ENCODE data around the gene UST. TPM values are rescaled to one million over a fixed set of nuclear protein-coding genes. Genes with fewer than 3 reads are reported as not detected.

The UST gene
- polyA plus RNA-seq, 1 donor from 2014 or later = 7.5 TPM

- Histone ChIP-seq H3K9me3 (ENCODE audit: low read length) (no peaks in the 10 kb centered on the region), H3K9me2 (ENCODE audit: insufficient read depth, low read length) (no peaks in the 10 kb centered on the region), H3K27me3 (ENCODE audit: insufficient read depth, low read depth, low read length) (no peaks in the 10 kb centered on the region), H3K27ac (ENCODE audit: low read length) (no peak overlapping the region), H3K79me2 (replicated peaks; ENCODE audit: insufficient read depth, low read length) (no peaks in the 10 kb centered on the region), H4K20me1 (ENCODE audit: insufficient read depth) (no peaks in the 10 kb centered on the region), H3K4me3 (ENCODE audit: low read length) (no peak overlapping the region), H3F3A (ENCODE audit: insufficient read depth, low read length, poor library complexity, severe bottlenecking) (no peaks in the 10 kb centered on the region), H3K4me2 (ENCODE audit: low read length) (no peak overlapping the region), H2AFZ (ENCODE audit: low read depth, low read length) (no peak overlapping the region), H3K9ac (ENCODE audit: low read length) (no peak overlapping the region), H3K36me3 (ENCODE audit: insufficient read depth, low read length) (no peaks in the 10 kb centered on the region)
- TF ChIP-seq SMC3 (conservative IDR thresholded peaks at IDR 0.05; ENCODE audit: poor library complexity) (no peak), MXI1 (conservative IDR thresholded peaks at IDR 0.05; ENCODE audit: poor library complexity, severe bottlenecking) (no peak), RAD21 (conservative IDR thresholded peaks at IDR 0.05) (no peak), EZH2 (IDR thresholded peaks at IDR 0.05; ENCODE audit: borderline replicate concordance, insufficient read depth, low read length, poor library complexity, severe bottlenecking) (no peak), EP300 (conservative IDR thresholded peaks at IDR 0.05; ENCODE audit: poor library complexity, severe bottlenecking) (no peak)
Measured at GRCh38 chr6:148963738-148964137, 216.9 kb downstream of the UST start.

DNA sequence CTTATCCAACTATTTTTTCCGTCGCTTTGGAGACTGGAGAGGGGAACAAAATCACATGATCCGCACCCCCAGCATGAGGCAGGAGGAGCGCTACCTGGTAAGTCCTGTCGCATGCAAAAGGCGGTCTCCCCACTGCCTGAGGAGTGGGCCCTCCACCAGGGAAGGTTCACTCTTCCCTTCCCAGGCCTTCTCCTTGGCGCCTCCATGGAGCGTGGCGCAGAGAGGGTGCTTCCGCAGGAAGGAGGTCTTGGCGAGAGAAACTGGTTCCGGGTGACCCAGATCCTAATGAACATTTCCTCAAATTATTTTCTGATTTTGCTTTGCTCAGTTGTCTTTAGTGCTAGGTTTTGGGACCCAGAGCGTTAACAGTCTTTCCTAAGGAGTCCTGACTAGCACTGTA, 217.6 kb downstream of the UST start:
- H3K4me2 ChIP-seq (ENCODE audit: low read length) = no peak overlapping the region
- H3K27ac ChIP-seq (ENCODE audit: low read length) = no peak overlapping the region

More for the DNA sequence above, 217.6 kb downstream of the UST start:
- Histone ChIP-seq H3K36me3 (ENCODE audit: insufficient read depth, low read length) (no peaks in the 10 kb centered on the region), H3K9ac (ENCODE audit: low read length) (no peak overlapping the region), H4K20me1 (ENCODE audit: insufficient read depth) (no peaks in the 10 kb centered on the region), H3K9me3 (ENCODE audit: low read length) (no peaks in the 10 kb centered on the region), H3F3A (ENCODE audit: insufficient read depth, low read length, poor library complexity, severe bottlenecking) (no peaks in the 10 kb centered on the region), H2AFZ (ENCODE audit: low read depth, low read length) (no peak overlapping the region), H3K79me2 (replicated peaks; ENCODE audit: insufficient read depth, low read length) (no peaks in the 10 kb centered on the region), H3K9me2 (ENCODE audit: insufficient read depth, low read length) (no peaks in the 10 kb centered on the region), H3K4me3 (ENCODE audit: low read length) (no peak overlapping the region), H3K27me3 (ENCODE audit: insufficient read depth, low read depth, low read length) (no peaks in the 10 kb centered on the region)
- TF ChIP-seq SMC3 (conservative IDR thresholded peaks at IDR 0.05; ENCODE audit: poor library complexity) (no peak), RAD21 (conservative IDR thresholded peaks at IDR 0.05) (no peak), EZH2 (IDR thresholded peaks at IDR 0.05; ENCODE audit: borderline replicate concordance, insufficient read depth, low read length, poor library complexity, severe bottlenecking) (no peak), POLR2AphosphoS5 (IDR thresholded peaks at IDR 0.05) (no peak), EP300 (conservative IDR thresholded peaks at IDR 0.05; ENCODE audit: poor library complexity, severe bottlenecking) (no peak), TAF1 (IDR thresholded peaks at IDR 0.05; ENCODE audit: low read depth) (no peak), MXI1 (conservative IDR thresholded peaks at IDR 0.05; ENCODE audit: poor library complexity, severe bottlenecking) (no peak)
- TF ChIP-seq, protein P1, sequence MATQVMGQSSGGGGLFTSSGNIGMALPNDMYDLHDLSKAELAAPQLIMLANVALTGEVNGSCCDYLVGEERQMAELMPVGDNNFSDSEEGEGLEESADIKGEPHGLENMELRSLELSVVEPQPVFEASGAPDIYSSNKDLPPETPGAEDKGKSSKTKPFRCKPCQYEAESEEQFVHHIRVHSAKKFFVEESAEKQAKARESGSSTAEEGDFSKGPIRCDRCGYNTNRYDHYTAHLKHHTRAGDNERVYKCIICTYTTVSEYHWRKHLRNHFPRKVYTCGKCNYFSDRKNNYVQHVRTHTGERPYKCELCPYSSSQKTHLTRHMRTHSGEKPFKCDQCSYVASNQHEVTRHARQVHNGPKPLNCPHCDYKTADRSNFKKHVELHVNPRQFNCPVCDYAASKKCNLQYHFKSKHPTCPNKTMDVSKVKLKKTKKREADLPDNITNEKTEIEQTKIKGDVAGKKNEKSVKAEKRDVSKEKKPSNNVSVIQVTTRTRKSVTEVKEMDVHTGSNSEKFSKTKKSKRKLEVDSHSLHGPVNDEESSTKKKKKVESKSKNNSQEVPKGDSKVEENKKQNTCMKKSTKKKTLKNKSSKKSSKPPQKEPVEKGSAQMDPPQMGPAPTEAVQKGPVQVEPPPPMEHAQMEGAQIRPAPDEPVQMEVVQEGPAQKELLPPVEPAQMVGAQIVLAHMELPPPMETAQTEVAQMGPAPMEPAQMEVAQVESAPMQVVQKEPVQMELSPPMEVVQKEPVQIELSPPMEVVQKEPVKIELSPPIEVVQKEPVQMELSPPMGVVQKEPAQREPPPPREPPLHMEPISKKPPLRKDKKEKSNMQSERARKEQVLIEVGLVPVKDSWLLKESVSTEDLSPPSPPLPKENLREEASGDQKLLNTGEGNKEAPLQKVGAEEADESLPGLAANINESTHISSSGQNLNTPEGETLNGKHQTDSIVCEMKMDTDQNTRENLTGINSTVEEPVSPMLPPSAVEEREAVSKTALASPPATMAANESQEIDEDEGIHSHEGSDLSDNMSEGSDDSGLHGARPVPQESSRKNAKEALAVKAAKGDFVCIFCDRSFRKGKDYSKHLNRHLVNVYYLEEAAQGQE (IDR thresholded peaks at IDR 0.05; ENCODE audit: borderline replicate concordance) = no peak
- TF ChIP-seq, protein P2, sequence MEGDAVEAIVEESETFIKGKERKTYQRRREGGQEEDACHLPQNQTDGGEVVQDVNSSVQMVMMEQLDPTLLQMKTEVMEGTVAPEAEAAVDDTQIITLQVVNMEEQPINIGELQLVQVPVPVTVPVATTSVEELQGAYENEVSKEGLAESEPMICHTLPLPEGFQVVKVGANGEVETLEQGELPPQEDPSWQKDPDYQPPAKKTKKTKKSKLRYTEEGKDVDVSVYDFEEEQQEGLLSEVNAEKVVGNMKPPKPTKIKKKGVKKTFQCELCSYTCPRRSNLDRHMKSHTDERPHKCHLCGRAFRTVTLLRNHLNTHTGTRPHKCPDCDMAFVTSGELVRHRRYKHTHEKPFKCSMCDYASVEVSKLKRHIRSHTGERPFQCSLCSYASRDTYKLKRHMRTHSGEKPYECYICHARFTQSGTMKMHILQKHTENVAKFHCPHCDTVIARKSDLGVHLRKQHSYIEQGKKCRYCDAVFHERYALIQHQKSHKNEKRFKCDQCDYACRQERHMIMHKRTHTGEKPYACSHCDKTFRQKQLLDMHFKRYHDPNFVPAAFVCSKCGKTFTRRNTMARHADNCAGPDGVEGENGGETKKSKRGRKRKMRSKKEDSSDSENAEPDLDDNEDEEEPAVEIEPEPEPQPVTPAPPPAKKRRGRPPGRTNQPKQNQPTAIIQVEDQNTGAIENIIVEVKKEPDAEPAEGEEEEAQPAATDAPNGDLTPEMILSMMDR (IDR thresholded peaks at IDR 0.05; ENCODE audit: poor library complexity, severe bottlenecking) = no peak
